Astrocyte (in vitro differentiated cells and primary cell): ENCODE data around the gene ZCCHC24.

Experiments
- EZH2 ChIP-seq: IDR thresholded peaks from 2 replicates; pipeline ENCODE4 v1.6.1; 2012; ENCODE audit warnings: mild to moderate bottlenecking, low read length, inconsistent platforms; ENCODE audit not compliant: insufficient read depth
- TF ChIP-seq, protein P1 (sequence below): IDR thresholded peaks from 2 replicates; pipeline ENCODE4 v1.5.1; 2011; ENCODE audit warnings: low read depth, mild to moderate bottlenecking, inconsistent platforms, low read length, moderate library complexity; ENCODE audit not compliant: insufficient read depth

GRCh38 chr10:79356104-79356503, 89.3 kb downstream of the ZCCHC24 start:
- TF ChIP-seq, protein P1, sequence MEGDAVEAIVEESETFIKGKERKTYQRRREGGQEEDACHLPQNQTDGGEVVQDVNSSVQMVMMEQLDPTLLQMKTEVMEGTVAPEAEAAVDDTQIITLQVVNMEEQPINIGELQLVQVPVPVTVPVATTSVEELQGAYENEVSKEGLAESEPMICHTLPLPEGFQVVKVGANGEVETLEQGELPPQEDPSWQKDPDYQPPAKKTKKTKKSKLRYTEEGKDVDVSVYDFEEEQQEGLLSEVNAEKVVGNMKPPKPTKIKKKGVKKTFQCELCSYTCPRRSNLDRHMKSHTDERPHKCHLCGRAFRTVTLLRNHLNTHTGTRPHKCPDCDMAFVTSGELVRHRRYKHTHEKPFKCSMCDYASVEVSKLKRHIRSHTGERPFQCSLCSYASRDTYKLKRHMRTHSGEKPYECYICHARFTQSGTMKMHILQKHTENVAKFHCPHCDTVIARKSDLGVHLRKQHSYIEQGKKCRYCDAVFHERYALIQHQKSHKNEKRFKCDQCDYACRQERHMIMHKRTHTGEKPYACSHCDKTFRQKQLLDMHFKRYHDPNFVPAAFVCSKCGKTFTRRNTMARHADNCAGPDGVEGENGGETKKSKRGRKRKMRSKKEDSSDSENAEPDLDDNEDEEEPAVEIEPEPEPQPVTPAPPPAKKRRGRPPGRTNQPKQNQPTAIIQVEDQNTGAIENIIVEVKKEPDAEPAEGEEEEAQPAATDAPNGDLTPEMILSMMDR = no peak
- TF ChIP-seq EZH2 = no peak
